B cell (primary cell): ENCODE data around the gene DBF4B. TPM values are rescaled to one million over a fixed set of nuclear protein-coding genes. Genes with fewer than 3 reads are reported as not detected.
A peak's percentile ranks its signal among the peaks of the same experiment; 100 is the strongest.

Experiments used
- ATAC-seq: fragments of 200-7000 bp; cut with Tn5 transposase; one replicate; pipeline ENCODE4 v1.10.0; 2021; ENCODE audit warnings: low read depth, mild to moderate bottlenecking, moderate number of reproducible peaks, moderate library complexity
- CTCF ChIA-PET: fragments of 350-600 bp; sonication (Branson Sonifier 250); formaldehyde crosslinking; loops from one replicate; lab custom pipeline; 2021; ENCODE audit warnings: antibody characterized with exemption, inconsistent platforms; lab: Charles Lee
- POLR2A ChIA-PET: fragments of 350-600 bp; sonication (Branson Sonifier 250); formaldehyde crosslinking; loops from one replicate; lab custom pipeline; 2021; ENCODE audit warnings: antibody characterized with exemption; lab: Charles Lee
- DNase-seq: peaks from one replicate; pipeline ENCODE4 v3.0.0; 2013
- H2AFZ ChIP-seq: 2 replicates; pipeline ENCODE4 v1.6.1; 2012; ENCODE audit warnings: mild to moderate bottlenecking, low read depth, low read length; ENCODE audit not compliant: insufficient read depth, poor library complexity, severe bottlenecking
- H3K27ac ChIP-seq, 2 donors: 1 replicate in 1 of 2; 2 replicates in 1 of 2; pipeline ENCODE4 v1.5.1; 2012 to 2013; ENCODE audit warnings: low read length in 2 of 2, mild to moderate bottlenecking in 2 of 2, moderate library complexity in 1 of 2
- H3K27me3 ChIP-seq, 4 experiments: fragments of 200-600 bp in 1 of 4; sonication (generic) in 1 of 4; replicated peaks in 1 of 4; 1 replicate in 2 of 4; 2 replicates in 2 of 4; pipeline versions ENCODE4 v1.6.1 to v1.7.0; 2013 to 2016; ENCODE audit warnings: low read length in 3 of 4, mild to moderate bottlenecking in 2 of 4, mixed read lengths in 1 of 4, moderate library complexity in 1 of 4; ENCODE audit not compliant: insufficient read depth in 4 of 4, control insufficient read depth in 3 of 4; ENCODE audit errors: control extremely low read depth in 1 of 4
- H3K36me3 ChIP-seq, 2 experiments: replicated peaks in 1 of 2; 1 replicate in 1 of 2; 2 replicates in 1 of 2; pipeline versions ENCODE4 v1.6.1 to v1.7.1; 2013; ENCODE audit warnings: low read length in 1 of 2; ENCODE audit not compliant: insufficient read depth in 2 of 2, control insufficient read depth in 1 of 2; ENCODE audit errors: control extremely low read depth in 1 of 2, extremely low read depth in 1 of 2
- H3K4me1 ChIP-seq, 2 donors: fragments of 200-600 bp in 1 of 2; sonication (generic) in 1 of 2; 1 replicate in 1 of 2; 2 replicates in 1 of 2; pipeline versions ENCODE4 v1.5.1 to v1.6.1; 2013 to 2017; ENCODE audit warnings: low read length in 2 of 2; ENCODE audit not compliant: control insufficient read depth in 2 of 2, insufficient read depth in 2 of 2
- H3K4me2 ChIP-seq: replicated peaks from 2 replicates; pipeline ENCODE3; 2012; ENCODE audit warnings: mild to moderate bottlenecking, low read depth, low read length; ENCODE audit not compliant: poor library complexity, severe bottlenecking
- H3K4me3 ChIP-seq, 5 experiments: fragments of 200-600 bp in 1 of 5; sonication (generic) in 1 of 5; 1 replicate in 3 of 5; 2 replicates in 2 of 5; pipeline versions ENCODE4 v1.5.1 to v1.7.0; 2011 to 2016; ENCODE audit warnings: low read length in 4 of 5, mild to moderate bottlenecking in 4 of 5, low read depth in 2 of 5, control low read depth in 1 of 5, moderate library complexity in 1 of 5; ENCODE audit not compliant: insufficient read depth in 1 of 5; ENCODE audit errors: control extremely low read depth in 1 of 5, extremely low read depth in 1 of 5
- H3K79me2 ChIP-seq: fragments of 200-600 bp; sonication (generic); one replicate; pipeline ENCODE4 v1.6.0; 2016; ENCODE audit warnings: low read length; ENCODE audit not compliant: control insufficient read depth, insufficient read depth
- H3K9ac ChIP-seq: fragments of 200-600 bp; sonication (generic); 2 replicates; pipeline ENCODE4 v1.6.1; 2017; ENCODE audit warnings: mild to moderate bottlenecking, low read length, moderate library complexity
- H3K9me3 ChIP-seq, 3 donors: one replicate each; pipeline versions ENCODE4 v1.6.1 to v1.7.1; 2013; ENCODE audit warnings: low read length in 2 of 3; ENCODE audit not compliant: control insufficient read depth in 2 of 3, insufficient read depth in 1 of 3; ENCODE audit errors: control extremely low read depth in 1 of 3
- H4K20me1 ChIP-seq: 2 replicates; pipeline ENCODE4 v1.6.0; 2012; ENCODE audit warnings: mild to moderate bottlenecking, low read length; ENCODE audit not compliant: insufficient read depth, control insufficient read depth, poor library complexity, severe bottlenecking
- H3K27ac Mint-ChIP-seq: one replicate; pipeline ENCODE4 v1.8.0; 2021; ENCODE audit warnings: mixed read lengths
- H3K27me3 Mint-ChIP-seq: one replicate; pipeline ENCODE4 v1.8.0; 2021; ENCODE audit warnings: mixed read lengths
- H3K4me1 Mint-ChIP-seq: one replicate; pipeline ENCODE4 v1.8.0; 2021; ENCODE audit warnings: mixed read lengths
- H3K4me3 Mint-ChIP-seq: one replicate; pipeline ENCODE4 v1.8.0; 2021; ENCODE audit warnings: mixed read lengths
- H3K9me3 Mint-ChIP-seq: one replicate; pipeline ENCODE4 v1.8.0; 2022; ENCODE audit warnings: mixed read lengths; ENCODE audit not compliant: insufficient read depth
- EZH2 ChIP-seq: IDR thresholded peaks from 2 replicates; pipeline ENCODE4 v1.6.1; 2012; ENCODE audit warnings: borderline replicate concordance, low read depth, mild to moderate bottlenecking, moderate library complexity, low read length; ENCODE audit not compliant: insufficient read depth, poor library complexity, severe bottlenecking
- WGBS: methylation state at CpG from one replicate; pipeline ENCODE4 v1.1.5; 2013; ENCODE audit warnings: missing lambda C conversion rate; ENCODE audit not compliant: insufficient coverage; 5-methylcytosine and 5-hydroxymethylcytosine counted together
- intact Hi-C: fragments of 100-400 bp; cut with micrococcal nuclease; formaldehyde crosslinking; loops from one replicate; pipeline ENCODE4 v1.10.0; 2022
- polyA plus RNA-seq: library from polyadenylated mRNA; depleted of rRNA; stranded (reverse); fragments of >200 nt; gene quantifications from 2 replicates; pipeline ENCODE4 v1.2.3, GENCODE V29; 2012
- total RNA-seq, 2 donors: library from RNA; stranded (reverse); fragments of 120-200 nt in 1 of 2; gene quantifications; 1 replicate in 1 of 2; 2 replicates in 1 of 2; pipeline versions ENCODE4 v1.2.3 to v1.2.4, GENCODE V29; 2013 to 2022
- TF ChIP-seq, protein P1 (sequence below): fragments of 200-600 bp; IDR thresholded peaks from one replicate; pipeline ENCODE4 v1.8.0; 2022; ENCODE audit warnings: antibody characterized with exemption, mild to moderate bottlenecking

DBF4B gene
- total and polyA plus RNA-seq, 2 donors (not counting 1 experiment from before 2014, with no cell fraction given): 10.9 to 15.9 TPM

DNA sequence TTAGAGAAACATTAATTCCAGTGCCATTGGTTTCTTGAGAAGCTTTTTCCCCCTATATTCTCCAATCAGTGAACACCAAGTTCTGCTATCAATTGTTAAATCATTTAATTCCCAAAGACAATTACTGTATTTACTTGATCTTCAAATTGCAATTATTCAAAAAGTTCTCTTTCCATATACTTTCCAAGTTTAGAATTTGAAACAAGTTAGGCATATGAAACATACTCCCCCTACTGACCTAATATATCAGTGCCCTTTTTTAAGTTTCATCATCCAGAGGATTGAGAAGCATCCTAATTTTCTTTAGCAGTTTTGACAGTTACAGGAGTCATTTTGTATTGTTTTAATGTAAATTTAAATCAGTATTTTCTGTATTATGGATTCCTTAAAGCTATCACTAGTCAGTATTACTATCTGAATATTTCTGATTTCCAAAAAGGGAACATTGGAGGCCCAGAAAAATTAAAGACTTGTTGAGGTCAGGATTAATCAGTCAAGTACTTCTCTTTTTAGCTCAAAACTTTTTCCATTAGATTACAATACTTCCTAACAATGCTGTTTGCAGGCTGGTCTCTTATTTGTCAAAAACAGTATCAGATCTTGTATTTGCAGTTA is 35.9 kb upstream of the DBF4B start:
- no peaks in the 10 kb centered on the region for H3K27me3 ChIP-seq
- no peaks in the 10 kb centered on the region for H3K4me1 ChIP-seq
- CTCF ChIA-PET: interaction anchor here (0.6 to 4.9 kb wide), 4 partner anchors 16 to 1462 kb away, joined by 3 to 47 read pairs (median 3); no protein-coding TSS in a partner anchor
- TF ChIP-seq EZH2: no peak
- TF ChIP-seq, protein P1, sequence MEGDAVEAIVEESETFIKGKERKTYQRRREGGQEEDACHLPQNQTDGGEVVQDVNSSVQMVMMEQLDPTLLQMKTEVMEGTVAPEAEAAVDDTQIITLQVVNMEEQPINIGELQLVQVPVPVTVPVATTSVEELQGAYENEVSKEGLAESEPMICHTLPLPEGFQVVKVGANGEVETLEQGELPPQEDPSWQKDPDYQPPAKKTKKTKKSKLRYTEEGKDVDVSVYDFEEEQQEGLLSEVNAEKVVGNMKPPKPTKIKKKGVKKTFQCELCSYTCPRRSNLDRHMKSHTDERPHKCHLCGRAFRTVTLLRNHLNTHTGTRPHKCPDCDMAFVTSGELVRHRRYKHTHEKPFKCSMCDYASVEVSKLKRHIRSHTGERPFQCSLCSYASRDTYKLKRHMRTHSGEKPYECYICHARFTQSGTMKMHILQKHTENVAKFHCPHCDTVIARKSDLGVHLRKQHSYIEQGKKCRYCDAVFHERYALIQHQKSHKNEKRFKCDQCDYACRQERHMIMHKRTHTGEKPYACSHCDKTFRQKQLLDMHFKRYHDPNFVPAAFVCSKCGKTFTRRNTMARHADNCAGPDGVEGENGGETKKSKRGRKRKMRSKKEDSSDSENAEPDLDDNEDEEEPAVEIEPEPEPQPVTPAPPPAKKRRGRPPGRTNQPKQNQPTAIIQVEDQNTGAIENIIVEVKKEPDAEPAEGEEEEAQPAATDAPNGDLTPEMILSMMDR: peak; percentile 65
- no peak overlapping the region for H3K9ac ChIP-seq
- H4K20me1 ChIP-seq: no peaks in the 10 kb centered on the region
- no peak overlapping the region for H3K4me2 ChIP-seq
- Mint-ChIP-seq H3K4me1 (no peaks in the 10 kb centered on the region), H3K4me3 (no peak overlapping the region), H3K9me3 (no peaks in the 10 kb centered on the region), H3K27me3 (peaks cover 3% of the 10 kb centered on the region), H3K27ac (no peak overlapping the region)
- no peaks in the 10 kb centered on the region for H3K79me2 ChIP-seq
- H3K36me3 ChIP-seq: peaks cover 0 to 5% of the 10 kb centered on the region in 2 experiments
- ATAC-seq (no peak), DNase-seq (peak; percentile 20)
- no peaks in the 10 kb centered on the region for H3K9me3 ChIP-seq
- H3K4me3 ChIP-seq: no peak overlapping the region
- POLR2A ChIA-PET: no interaction called here
- H3K27ac ChIP-seq: no peak overlapping the region
- H2AFZ ChIP-seq: no peak overlapping the region
- intact Hi-C loops: loop anchor here (1.0 kb wide), 1 partner anchor 139 kb away; no protein-coding TSS in a partner anchor

DNA sequence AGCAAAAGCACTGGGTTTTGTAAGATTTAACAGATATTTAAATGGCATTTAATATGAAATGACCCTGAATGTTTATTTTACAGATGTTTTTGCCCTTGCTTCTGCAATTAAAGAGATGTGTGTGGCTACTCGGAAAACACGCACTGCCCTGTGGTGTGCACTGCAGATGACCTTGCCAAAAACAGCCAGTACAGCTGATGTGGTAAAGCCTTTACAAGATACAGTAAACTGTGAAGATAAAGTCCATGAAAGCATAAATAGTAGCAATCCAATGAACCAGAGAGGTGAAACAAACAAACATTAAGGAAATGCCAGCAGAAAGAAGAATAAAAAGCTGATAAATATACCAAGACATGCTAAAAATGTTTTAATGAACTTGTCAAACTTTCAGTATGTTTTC is 34.6 kb upstream of the DBF4B start:
- WGBS: 100% methylated on average over 1 of the region's 2 CpGs

More for the DNA sequence above, 34.6 kb upstream of the DBF4B start:
- DNase-seq (no peak), ATAC-seq (no peak)
- Mint-ChIP-seq H3K27me3 (no peaks in the 10 kb centered on the region), H3K4me1 (no peaks in the 10 kb centered on the region), H3K4me3 (no peak overlapping the region), H3K9me3 (no peaks in the 10 kb centered on the region), H3K27ac (no peak overlapping the region)
- H3K9ac ChIP-seq: no peak overlapping the region
- no peak overlapping the region for H3K27ac ChIP-seq
- POLR2A ChIA-PET: no interaction called here
- H3K4me2 ChIP-seq: no peak overlapping the region
- H3K4me1 ChIP-seq: no peaks in the 10 kb centered on the region
- intact Hi-C loops: no loop called here
- TF ChIP-seq, protein P1: no peak
- no peak for TF ChIP-seq EZH2
- peaks cover 6 to 18% of the 10 kb centered on the region in 2 experiments for H3K36me3 ChIP-seq
- no peaks in the 10 kb centered on the region for H3K9me3 ChIP-seq
- H2AFZ ChIP-seq: no peak overlapping the region
- H3K27me3 ChIP-seq: no peaks in the 10 kb centered on the region
- H3K4me3 ChIP-seq: no peak overlapping the region
- no peaks in the 10 kb centered on the region for H4K20me1 ChIP-seq
- CTCF ChIA-PET: interaction anchor here (1.8 kb wide), 1 partner anchor 140 kb away, joined by 7 read pairs; no protein-coding TSS in a partner anchor
- no peaks in the 10 kb centered on the region for H3K79me2 ChIP-seq
